Stimulated activated CD4-positive, alpha-beta T cell treated with anti-CD3 and anti-CD28 coated beads, Interleukin-1b, Interleukin-23, amount 100 ng/mL, for 24 hours (primary cell): ENCODE data around the gene ARMC2.
A peak's percentile ranks its signal among the peaks of the same experiment; 100 is the strongest.

ENCODE experiments used
- DNase-seq, 4 experiments: peaks; one replicate each; pipeline ENCODE4 v3.0.0-alpha.2; 2020; ENCODE audit warnings: low read depth in 4 of 4, low spot score in 1 of 4

ARMC2 gene

GRCh38 chr6:108983151-108983550 is 134.9 kb downstream of the ARMC2 start:
- DNase-seq: no peak

- DNase-seq: no peak
Measured at GRCh38 chr6:108985301-108985700, 137.1 kb downstream of the ARMC2 start.

GRCh38 chr6:108987156-108987555 is 138.9 kb downstream of the ARMC2 start:
- DNase-seq: no peak

- no peak for DNase-seq
Measured at GRCh38 chr6:108988296-108988695, 140.1 kb downstream of the ARMC2 start.

DNA sequence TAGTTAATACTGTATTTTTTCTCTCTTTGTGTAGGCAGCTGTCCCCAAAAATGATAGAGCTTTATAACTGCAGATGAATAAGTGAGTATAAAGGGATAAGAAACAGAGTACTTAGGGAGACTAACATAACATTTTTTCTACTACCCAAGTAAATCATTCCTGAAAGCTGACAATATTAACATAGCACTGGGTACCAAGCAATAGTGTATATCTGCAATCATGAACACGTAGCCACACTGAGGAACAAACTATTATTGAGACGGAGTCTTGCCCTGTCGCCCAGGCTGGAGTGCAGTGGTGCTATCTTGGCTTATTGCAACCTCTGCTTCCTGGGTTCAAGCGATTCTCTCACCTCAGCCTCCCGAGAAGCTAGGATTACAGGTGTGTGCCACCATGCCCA is 140.5 kb downstream of the ARMC2 start:
- DNase-seq: no peak

- no peak for DNase-seq
Measured at GRCh38 chr6:108989700-108990099, 141.5 kb downstream of the ARMC2 start.

GRCh38 chr6:108993876-108994275 is 145.7 kb downstream of the ARMC2 start:
- no peak for DNase-seq

- DNase-seq: no peak
Measured at GRCh38 chr6:108995296-108995695, 147.1 kb downstream of the ARMC2 start.

GRCh38 chr6:108996208-108996607 is 148.0 kb downstream of the ARMC2 start:
- DNase-seq: no peak

DNA sequence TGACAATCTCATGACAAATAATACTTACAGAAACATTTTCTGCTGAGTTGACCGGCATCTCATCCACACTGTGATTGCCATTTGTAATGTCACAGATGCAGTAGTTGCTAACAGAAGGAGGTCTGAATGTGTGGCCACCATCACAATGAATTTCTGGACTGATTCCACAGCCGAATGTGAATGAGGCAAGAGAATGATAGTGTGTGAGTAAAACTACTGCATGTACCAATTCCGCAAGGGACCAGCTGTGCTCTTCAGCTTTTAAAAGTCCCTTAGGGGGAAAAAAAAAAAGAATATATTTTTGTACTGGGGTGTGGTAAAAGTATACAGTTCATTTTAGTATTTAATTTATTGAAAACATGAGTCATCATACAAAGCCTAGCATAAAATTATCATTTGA is 150.3 kb downstream of the ARMC2 start:
- DNase-seq: no peak

DNA sequence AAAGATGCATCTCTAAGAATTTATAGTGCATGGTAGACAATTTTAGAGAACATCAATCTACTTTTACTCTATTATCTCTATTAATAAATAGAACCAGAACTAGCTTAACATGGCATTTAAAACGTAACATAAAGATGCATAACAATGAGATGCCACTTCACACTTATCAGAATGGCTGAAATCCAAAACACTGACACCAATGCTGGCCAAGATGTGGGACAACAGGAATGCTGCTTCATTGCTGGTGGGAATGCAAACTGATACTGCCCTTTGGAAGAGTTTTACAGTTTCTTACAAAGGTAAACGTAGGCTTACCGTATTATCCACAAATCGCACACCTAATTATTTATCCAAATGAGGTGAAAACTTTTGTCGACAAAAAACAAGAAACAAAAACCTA is 151.2 kb downstream of the ARMC2 start:
- no peak for DNase-seq

DNA sequence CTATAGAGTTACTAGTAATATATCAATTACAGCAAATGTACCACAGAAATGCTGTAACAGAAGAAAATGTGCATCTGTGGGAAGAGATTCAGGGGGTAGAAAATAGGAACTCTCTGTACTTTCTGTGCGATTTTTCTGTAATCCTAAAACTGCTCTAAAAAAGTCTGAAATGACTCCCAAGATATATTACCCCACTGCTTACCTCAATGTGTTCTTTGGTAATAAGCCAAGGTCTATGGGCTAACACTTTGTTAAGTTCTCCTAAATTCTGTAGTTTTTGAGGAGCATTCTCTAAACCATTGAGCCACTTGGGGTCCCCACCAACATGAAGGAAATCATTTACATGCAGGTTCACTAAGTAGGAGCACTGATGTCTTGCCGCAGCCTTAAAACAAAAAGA is 152.1 kb downstream of the ARMC2 start:
- no peak for DNase-seq

- DNase-seq: no peak
Measured at GRCh38 chr6:109001291-109001894, 153.2 kb downstream of the ARMC2 start.

- no peak for DNase-seq
Measured at GRCh38 chr6:109002051-109002697, 154.0 kb downstream of the ARMC2 start.

GRCh38 chr6:109002882-109003281 is 154.7 kb downstream of the ARMC2 start:
- no peak for DNase-seq

GRCh38 chr6:109006818-109007217 is 158.6 kb downstream of the ARMC2 start:
- no peak for DNase-seq

- no peak for DNase-seq
Measured at GRCh38 chr6:109007521-109007920, 159.3 kb downstream of the ARMC2 start.

DNA sequence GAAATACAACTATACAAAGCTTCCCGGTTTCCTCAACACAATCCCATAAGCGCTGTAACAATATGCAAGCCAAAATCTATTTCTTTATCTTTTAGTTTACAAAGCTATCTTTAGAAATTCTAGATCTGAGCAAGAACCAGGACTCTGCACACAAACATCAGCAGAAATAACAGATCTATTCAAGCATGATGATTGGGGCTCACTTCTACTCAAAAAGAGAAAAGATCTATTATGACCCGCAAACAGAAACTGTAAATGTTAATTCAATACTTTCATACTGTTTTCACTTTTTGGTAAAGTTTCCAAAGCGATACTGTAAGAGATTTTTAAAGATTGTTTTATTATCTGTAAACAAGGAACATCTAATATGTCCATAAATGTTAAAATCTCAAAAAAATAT is 159.8 kb downstream of the ARMC2 start:
- DNase-seq: no peak

- DNase-seq: peak in 1 of 4 experiments; percentile 1
Measured at GRCh38 chr6:109008537-109009235, 160.5 kb downstream of the ARMC2 start.

DNA sequence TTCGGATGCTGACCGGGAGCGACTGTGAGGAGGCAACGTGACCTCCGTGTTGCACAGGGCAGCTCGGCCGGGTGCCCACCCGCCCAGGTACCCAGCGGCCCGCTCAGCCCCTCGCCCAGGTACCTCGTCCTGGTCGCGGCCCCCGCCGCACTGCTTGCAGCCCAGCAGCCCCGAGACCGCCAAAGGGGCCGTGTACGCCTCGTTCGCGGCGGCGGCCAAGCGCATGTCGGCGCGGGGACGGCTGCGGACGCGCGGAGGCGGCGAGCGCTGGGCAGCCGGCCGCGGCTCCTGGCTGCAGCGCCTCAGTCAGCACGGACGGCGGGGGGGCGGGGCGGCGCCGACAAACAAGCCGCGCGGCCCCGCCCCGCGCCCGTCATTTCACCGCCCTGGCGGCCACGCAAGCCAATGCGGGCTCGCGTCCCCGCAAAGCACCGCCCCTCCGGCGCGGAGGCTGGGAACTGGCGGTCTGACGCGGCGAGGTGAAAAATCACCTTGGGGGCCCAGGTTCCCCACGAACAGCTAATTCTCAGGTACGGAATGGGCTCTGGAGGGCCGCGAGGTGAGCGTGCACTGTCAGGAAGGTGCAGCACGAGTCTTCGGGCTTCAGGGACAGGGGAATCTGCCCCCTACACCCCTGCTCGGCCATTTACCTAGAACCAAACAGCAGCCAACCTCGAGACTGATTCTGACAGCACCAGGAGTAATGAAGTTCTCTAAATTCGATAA is 161.2 kb downstream of the ARMC2 start:
- DNase-seq: peak; percentile 82 to 89 (median 85)

GRCh38 chr6:109009962-109010704 is 161.9 kb downstream of the ARMC2 start:
- no peak for DNase-seq
